HepG2 (cell line): ENCODE measurements around the gene E2F1. TPM values are rescaled to one million over a fixed set of nuclear protein-coding genes. Genes with fewer than 3 reads are reported as not detected.

Experiments used
- ATF7-NPFF ChIP-seq: sonication (generic); formaldehyde crosslinking; IDR thresholded peaks from 2 replicates; pipeline ENCODE4 v1.8.1; 2023; ENCODE audit warnings: mild to moderate bottlenecking, low read depth, missing genetic modification reagents, moderate library complexity
- BORCS8-MEF2B ChIP-seq: sonication (generic); formaldehyde crosslinking; IDR thresholded peaks from 2 replicates; pipeline ENCODE4 v1.8.0; 2022; ENCODE audit warnings: mild to moderate bottlenecking, missing genetic modification reagents
- CC2D1A ChIP-seq: sonication (generic); formaldehyde crosslinking; IDR thresholded peaks from 2 replicates; pipeline ENCODE4 v1.8.1; 2023; ENCODE audit warnings: mild to moderate bottlenecking, missing genetic modification reagents
- FOXK1 ChIP-seq: sonication (generic); formaldehyde crosslinking; IDR thresholded peaks from 2 replicates; pipeline ENCODE4 v1.4.0; 2020; ENCODE audit warnings: low read depth, missing genetic modification reagents, borderline replicate concordance
- GABPB1 ChIP-seq: IDR thresholded peaks from 2 replicates; pipeline ENCODE4 v1.6.1; 2016; ENCODE audit warnings: mild to moderate bottlenecking, missing genetic modification reagents, moderate library complexity, missing compliant biosample characterization
- HES4 ChIP-seq: sonication (generic); formaldehyde crosslinking; IDR thresholded peaks from 2 replicates; pipeline ENCODE4 v1.9.0; 2021; ENCODE audit warnings: mild to moderate bottlenecking, missing genetic modification reagents, borderline replicate concordance
- MEIS2 ChIP-seq: sonication (generic); formaldehyde crosslinking; IDR thresholded peaks from 2 replicates; pipeline ENCODE4 v1.9.0; 2021; ENCODE audit warnings: mild to moderate bottlenecking, missing genetic modification reagents
- NFATC3 ChIP-seq: sonication (generic); formaldehyde crosslinking; IDR thresholded peaks from 2 replicates; pipeline ENCODE4 v1.5.1; 2020; ENCODE audit warnings: mild to moderate bottlenecking, missing genetic modification reagents
- PAWR ChIP-seq: sonication (generic); formaldehyde crosslinking; IDR thresholded peaks from 2 replicates; pipeline ENCODE4 v1.4.0; 2020; ENCODE audit warnings: missing genetic modification reagents, mild to moderate bottlenecking, borderline replicate concordance
- RBAK ChIP-seq: sonication (generic); formaldehyde crosslinking; IDR thresholded peaks from 2 replicates; pipeline ENCODE4 v1.5.1; 2020; ENCODE audit warnings: mild to moderate bottlenecking, missing genetic modification reagents
- TEAD3 ChIP-seq: optimal IDR thresholded peaks from 2 replicates; pipeline ENCODE3; 2016; ENCODE audit warnings: borderline replicate concordance
- ZBTB21 ChIP-seq: sonication (generic); formaldehyde crosslinking; IDR thresholded peaks from 2 replicates; pipeline ENCODE4 v1.4.0; 2020; ENCODE audit warnings: missing genetic modification reagents
- ZNF264 ChIP-seq: sonication (generic); formaldehyde crosslinking; IDR thresholded peaks from 2 replicates; pipeline ENCODE4 v1.4.0; 2020; ENCODE audit warnings: missing genetic modification reagents
- ZNF281 ChIP-seq: sonication (generic); formaldehyde crosslinking; IDR thresholded peaks from 2 replicates; pipeline ENCODE4 v1.4.0; 2020; ENCODE audit warnings: missing genetic modification reagents, borderline replicate concordance
- ZNF333 ChIP-seq: sonication (generic); formaldehyde crosslinking; IDR thresholded peaks from 2 replicates; pipeline ENCODE4 v1.4.0; 2020; ENCODE audit warnings: mild to moderate bottlenecking, missing genetic modification reagents, borderline replicate concordance
- ZNF670 ChIP-seq: sonication (generic); formaldehyde crosslinking; IDR thresholded peaks from 2 replicates; pipeline ENCODE4 v1.8.0; 2022; ENCODE audit warnings: mild to moderate bottlenecking, missing genetic modification reagents, borderline replicate concordance
- ZSCAN29 ChIP-seq: sonication (generic); formaldehyde crosslinking; conservative IDR thresholded peaks from 2 replicates; pipeline ENCODE4 v1.4.0; 2020; ENCODE audit warnings: mild to moderate bottlenecking, missing genetic modification reagents
- polyA plus RNA-seq, 8 experiments: library from polyadenylated mRNA; depleted of rRNA in 3 of 8; stranded (reverse) in 7 of 8; unstranded in 1 of 8; fragments of >200 nt; fragmentation: Illumina TruSeq in 4 of 8; extraction: Trizol in 4 of 8; gene quantifications; 2 replicates each; pipeline versions ENCODE4 v1.2.1 to v1.2.3, GENCODE V29; 2011 to 2016; ENCODE audit warnings: low read depth in 4 of 8, missing spikeins in 1 of 8, mixed read lengths in 1 of 8; ENCODE audit not compliant: insufficient read depth in 1 of 8
- total RNA-seq, 5 experiments: library from RNA; depleted of rRNA; stranded (reverse); fragments of >200 nt; fragmentation: Illumina TruSeq; extraction: Trizol; gene quantifications; 2 replicates each; pipeline ENCODE4 v1.2.3, GENCODE V29; 2016; ENCODE audit warnings: low read depth in 1 of 5
- TF ChIP-seq, protein P1 (sequence below): sonication (generic); formaldehyde crosslinking; conservative IDR thresholded peaks from 2 replicates; pipeline ENCODE4 v1.4.0; 2020; ENCODE audit warnings: missing genetic modification reagents

Gene E2F1
- total and polyA plus RNA-seq, 2 of the 13 experiments (the other 11 are each of a cell fraction or from before 2014, with no cell fraction given), result 25.5 to 39.4 TPM

GRCh38 chr20:33675136-33675959 lies 10.8 kb downstream of the E2F1 start (continued):
- TF ChIP-seq PAWR (0 out of 2 replicates have a peak, but pooled peaks have one; percentile 13), FOXK1 (peak; percentile 22; the same call in 1 of the 2 replicates), ZNF281 (0 out of 2 replicates have a peak, but pooled peaks have one; percentile 13), ZSCAN29 (CRISPR knock-in tag) (0 out of 2 replicates have a peak, but pooled peaks have one; percentile 23), NFATC3 (0 out of 2 replicates have a peak, but pooled peaks have one; percentile 37), ZNF670 (CRISPR knock-in tag) (no peak), RBAK (CRISPR knock-in tag) (0 out of 2 replicates have a peak, but pooled peaks have one; percentile 10), MEIS2 (CRISPR knock-in tag) (no peak), ZNF264 (CRISPR knock-in tag) (0 out of 2 replicates have a peak, but pooled peaks have one; percentile 2), GABPB1 (CRISPR knock-in tag) (no peak; the same call in 1 of the 2 replicates), ZNF333 (peak; percentile 41; the same call in 1 of the 2 replicates), ZBTB21 (CRISPR knock-in tag) (no peak), CC2D1A (CRISPR knock-in tag) (peak; percentile 92; the same call in 1 of the 2 replicates), HES4 (CRISPR knock-in tag) (0 out of 2 replicates have a peak, but pooled peaks have one; percentile 3), BORCS8-MEF2B (CRISPR knock-in tag) (0 out of 2 replicates have a peak, but pooled peaks have one; percentile 23), ATF7-NPFF (CRISPR knock-in tag) (0 out of 2 replicates have a peak, but pooled peaks have one; percentile 23), TEAD3 (CRISPR knock-in tag) (peak; percentile 10)
- TF ChIP-seq, protein P1, sequence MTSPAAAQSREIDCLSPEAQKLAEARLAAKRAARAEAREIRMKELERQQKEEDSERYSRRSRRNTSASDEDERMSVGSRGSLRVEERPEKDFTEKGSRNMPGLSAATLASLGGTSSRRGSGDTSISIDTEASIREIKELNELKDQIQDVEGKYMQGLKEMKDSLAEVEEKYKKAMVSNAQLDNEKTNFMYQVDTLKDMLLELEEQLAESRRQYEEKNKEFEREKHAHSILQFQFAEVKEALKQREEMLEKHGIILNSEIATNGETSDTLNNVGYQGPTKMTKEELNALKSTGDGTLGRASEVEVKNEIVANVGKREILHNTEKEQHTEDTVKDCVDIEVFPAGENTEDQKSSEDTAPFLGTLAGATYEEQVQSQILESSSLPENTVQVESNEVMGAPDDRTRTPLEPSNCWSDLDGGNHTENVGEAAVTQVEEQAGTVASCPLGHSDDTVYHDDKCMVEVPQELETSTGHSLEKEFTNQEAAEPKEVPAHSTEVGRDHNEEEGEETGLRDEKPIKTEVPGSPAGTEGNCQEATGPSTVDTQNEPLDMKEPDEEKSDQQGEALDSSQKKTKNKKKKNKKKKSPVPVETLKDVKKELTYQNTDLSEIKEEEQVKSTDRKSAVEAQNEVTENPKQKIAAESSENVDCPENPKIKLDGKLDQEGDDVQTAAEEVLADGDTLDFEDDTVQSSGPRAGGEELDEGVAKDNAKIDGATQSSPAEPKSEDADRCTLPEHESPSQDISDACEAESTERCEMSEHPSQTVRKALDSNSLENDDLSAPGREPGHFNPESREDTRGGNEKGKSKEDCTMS (CRISPR knock-in tag), result no peak
